DMS79 (cell line): ENCODE measurements around the gene FGF12.
"Not testable (repeated sequence)": the region's sequence is repeated elsewhere in the genome, so short reads cannot be mapped to it uniquely, and the experiment has no call there.

ENCODE experiments used
- DNase-seq: peaks from one replicate; lab custom pipeline; 2025; lab: John Stamatoyannopoulos, UW

Gene FGF12

DNA sequence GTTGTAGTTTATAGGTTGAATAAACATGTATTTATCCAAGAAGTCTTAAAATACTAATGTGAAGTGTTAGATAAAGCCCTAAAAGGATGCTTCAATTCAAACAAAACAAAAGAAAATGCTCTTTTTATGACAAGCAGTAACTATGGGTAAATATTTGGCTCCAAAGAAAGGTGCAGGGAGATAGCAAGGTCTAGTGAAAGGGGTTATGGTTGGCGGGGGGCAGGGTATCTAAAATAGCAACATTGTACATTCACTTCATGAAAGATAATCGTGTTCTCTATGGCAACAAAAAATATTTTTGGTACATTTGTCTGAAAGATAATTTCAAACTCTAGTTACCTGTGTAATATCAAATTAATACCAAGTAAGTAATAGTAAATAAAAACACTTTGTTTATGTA, 149.5 kb downstream of the FGF12 start:
- DNase-seq = no peak

DNA sequence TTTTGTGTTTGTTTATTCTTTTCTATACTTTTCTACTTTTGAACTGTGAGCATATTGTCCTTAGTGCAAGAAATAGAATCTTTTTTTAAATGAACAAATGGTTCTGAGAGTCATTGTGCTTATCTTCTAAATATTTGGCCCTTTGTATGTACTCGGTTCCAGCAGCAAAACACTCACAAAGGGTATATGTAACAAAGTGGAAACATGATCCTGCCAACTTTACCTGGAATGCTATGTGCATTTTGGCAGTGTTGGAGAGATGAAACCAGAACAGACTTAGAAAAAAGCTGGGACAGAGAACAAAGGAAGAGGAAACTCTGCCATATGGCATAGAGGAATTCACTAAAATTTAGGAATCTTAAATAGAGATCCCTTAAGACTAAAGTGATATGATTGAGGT, 150.1 kb downstream of the FGF12 start:
- no peak for DNase-seq

DNA sequence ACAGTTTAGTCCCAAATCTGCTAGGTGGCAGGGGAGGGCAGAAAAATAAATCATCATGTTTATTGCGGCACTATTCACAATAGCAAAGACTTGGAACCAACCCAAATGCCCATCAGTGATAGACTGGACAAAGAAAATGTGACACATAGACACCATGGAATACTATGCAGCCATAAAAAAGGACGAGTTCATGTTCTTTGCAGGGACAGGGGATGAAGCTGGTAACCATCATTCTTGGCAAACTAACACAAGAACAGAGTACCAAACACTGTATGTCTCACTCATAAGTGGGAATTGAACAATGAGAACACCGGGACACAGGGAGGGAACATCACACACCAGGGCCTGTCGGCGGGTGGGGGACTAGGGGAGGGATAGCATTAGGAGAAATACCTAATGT, 150.6 kb downstream of the FGF12 start:
- DNase-seq = not testable (repeated sequence)

DNA sequence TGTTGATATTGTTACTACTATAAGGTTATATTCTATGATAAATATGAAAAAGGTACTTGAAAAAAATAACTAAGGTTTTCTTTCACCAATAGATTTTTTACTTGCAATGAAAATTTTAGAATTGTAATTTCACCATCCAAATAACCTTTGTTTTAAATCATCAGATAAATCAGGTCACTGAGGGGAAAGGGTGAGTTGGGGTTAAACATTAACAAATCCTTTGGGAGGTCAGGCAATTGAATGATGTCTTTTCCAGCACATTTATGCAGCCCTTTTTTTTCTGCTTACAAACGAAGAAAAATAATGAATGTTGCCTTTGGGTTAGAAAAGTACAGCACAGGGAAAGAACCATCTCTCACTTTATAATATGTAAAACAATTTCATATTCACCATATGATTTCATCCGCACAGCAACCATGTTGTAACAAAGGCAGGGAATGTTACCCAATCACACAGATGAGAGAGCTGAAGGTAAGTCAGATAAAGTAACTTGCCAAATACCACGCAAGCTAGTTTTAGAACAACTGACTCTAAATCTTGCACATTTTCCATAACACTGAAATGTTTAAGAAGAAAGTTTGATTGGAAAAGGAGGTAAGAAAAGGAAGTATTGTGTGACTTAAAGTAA, 151.3 kb downstream of the FGF12 start:
- DNase-seq = no peak

DNA sequence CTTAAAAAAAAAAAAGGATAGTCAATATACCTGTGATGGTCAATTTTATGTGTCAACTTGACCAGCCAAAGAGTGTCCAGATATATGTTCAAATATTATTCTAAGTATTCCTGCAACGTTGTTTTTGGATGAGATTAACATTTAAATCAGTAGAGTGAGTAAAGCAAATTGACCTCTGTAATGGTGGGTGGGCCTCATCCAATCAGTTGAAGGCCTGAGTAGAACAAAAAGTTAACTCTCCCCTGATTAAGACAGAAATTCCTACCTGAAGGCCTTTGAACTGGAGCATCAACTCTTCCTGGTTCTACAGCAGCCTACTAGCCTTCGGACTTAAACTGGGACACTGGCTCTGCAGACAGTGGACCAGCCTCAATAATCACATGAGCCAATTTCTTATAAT, 154.1 kb downstream of the FGF12 start:
- no peak for DNase-seq

DNA sequence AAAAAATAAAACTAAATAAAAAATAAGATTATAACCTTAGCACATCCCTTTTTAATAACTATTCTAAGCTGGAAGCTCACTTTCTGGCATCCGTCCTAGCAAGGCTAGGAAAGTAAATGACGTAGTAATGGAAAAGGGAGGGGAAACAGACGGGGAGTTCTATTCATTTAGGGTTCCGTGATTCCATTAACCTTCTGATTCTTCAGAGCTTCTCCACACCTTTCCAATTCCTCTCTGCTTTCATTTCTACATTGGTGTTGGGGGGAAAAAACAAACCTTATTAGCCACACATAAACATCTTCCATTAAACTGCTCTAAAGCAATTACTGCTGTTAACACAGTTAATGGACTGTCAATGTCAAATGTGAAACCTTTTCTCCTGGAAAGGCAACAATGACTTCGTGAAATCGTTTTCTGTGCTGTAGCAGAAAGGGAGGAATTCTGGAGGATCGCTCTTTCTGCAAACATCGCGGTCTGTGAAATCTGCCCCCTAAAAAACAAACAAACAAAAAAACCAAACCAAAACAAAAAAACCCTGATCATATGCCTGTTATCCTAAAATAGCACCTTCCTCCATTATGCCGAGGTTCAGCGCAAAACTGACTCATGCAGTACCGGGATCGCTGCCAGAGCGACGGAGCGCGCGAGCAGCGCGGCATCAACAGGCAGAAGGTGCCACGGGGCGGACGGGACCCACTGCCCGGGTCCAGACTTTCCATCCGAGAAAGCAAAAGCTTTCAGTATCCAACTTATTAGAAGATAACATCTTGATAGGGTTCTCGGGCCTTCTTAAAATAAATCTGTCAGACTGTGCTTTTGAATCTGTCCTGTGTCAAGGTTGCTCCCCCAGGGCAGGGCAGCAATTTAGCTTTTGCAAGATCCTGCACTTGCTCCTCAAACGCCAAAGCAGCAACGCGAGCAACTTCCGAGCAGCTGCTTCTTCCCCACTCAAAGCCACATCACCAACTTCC, 156.2 kb downstream of the FGF12 start:
- DNase-seq = no peak

DNA sequence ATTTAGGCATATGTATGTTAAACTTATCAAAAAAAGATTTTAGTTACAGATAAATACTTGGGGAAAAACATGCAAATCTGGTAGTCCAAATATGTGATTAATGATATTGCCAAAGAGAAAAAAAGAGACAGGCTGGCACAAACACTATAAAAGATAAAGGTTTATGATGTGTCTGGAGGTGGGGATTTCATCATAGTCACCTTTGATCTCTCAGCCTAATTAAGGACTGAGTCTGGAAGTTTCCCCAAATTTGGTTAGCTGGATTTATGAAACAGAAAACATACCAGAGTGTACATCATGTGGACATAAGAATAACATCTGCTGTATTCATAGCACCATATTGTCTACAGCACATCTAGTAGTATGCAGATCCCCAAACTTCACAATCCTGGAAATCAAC, 157.0 kb downstream of the FGF12 start:
- no peak for DNase-seq

DNA sequence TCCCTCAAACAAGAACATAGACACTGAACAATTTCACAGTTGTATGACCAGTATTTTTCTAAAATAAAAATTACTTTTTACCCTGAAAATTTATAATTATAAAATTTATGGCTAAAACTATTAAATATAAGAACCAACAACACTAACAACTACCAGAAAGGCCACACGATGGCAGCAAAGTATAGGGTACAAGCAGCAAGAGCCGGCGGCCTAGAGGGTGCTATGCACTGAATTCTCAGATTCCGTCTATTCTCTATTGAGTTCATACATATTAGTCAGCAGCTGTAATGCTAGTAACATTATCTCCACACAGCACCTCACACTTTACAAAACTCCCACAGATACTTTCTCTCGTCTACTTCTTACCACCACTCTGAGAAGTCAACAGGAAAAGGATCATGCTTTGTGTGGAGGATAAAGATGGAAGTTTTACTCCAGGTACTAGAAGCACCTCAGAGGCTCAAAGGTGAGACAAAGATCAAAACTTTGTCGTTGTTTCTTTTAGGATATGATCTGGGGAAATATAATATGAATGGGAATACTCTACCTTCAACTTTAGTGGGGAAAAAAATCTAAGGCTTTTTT, 160.5 kb downstream of the FGF12 start:
- peak; percentile 28 for DNase-seq

DNA sequence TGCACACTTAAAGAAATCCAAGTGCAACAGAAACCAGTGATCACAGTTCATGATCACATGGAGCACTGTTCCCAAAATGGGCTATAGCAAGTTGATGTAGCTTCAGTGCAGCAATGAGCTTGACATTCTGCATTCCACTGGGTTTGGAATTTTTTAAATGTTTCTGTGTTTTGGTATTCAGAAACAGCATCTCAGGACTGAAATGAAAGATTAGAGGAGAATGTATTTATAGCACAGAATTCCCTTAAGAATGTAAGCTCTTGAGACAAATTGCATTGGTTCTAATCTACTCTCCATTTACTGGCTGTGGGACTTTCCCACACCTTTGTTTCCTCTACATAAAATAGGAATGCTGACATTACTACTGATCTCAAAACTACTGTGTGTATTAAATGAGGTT, 162.7 kb downstream of the FGF12 start:
- DNase-seq = no peak

DNA sequence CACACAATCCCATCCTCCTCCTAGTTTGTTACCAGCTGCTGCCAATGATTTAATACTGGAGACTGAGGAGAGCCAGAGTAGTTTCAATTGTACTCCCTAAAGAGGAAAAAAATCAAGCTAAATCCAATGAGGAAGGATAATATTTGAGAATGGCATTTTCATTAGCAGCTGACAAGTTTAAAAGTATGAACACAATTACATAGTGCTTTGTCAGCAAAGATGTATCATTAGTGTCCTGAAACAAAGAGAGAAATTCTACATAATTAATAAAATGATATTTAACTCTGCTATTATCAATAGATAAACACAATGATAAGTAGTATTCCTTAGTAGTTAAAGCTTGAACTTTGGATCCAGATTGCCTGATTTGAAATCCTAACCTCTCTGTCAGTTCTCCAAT, 163.9 kb downstream of the FGF12 start:
- DNase-seq = no peak

DNA sequence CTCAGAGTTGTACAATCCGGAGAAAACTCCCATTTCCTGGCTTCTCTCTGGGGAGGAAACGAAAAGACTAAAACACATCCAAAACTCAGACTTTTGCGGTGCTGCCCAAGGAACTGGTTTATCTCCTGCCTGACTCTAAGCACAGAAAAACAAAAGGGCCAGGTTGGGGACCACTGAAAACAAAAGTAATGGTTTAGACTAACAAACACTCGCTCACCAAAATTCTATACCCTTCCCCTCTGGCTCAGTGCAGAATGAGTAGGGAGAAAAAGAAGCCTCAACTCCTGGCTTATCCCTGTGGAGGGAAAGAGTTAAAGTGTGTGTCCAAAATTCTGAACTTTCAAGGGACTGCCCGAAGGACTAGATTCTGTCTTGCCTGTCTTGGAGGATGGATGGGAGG, 173.6 kb downstream of the FGF12 start:
- no peak for DNase-seq

DNA sequence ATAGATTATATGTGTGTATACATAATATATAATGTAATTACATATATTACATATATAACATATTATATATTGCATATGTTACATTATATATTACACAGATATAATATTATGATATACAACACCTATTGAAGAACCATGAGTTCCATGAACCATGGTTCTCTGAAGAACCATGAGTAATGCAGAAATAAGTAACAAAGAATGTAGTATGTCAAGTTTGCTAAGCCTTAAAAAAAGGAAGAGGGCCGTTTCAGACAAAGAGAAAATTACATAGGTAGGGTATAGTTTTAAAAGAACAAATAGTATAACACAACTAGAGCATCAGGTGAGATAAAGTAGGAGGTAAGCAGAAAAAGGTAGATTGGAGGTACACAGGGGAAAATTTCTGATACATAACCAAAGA, 177.0 kb downstream of the FGF12 start:
- no peak for DNase-seq

DNA sequence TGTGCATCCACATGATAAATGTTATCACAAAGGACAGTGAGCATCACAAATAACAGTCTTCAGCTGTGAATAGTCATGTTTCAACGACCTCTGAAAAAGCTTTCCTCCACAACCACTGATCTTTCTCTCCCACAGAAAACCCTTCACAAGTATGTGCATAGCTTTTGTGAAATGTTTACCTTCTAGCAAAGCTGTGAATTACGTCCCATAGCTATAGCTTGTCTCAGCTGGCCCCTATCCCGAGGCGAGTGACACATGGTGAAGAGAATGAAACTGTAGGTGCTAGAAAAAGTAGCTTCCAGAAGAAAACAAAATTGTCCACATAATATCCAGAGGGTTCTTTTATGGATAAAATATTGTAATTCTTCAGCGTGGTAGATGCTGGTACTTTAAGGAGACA, 182.0 kb downstream of the FGF12 start:
- no peak for DNase-seq

DNA sequence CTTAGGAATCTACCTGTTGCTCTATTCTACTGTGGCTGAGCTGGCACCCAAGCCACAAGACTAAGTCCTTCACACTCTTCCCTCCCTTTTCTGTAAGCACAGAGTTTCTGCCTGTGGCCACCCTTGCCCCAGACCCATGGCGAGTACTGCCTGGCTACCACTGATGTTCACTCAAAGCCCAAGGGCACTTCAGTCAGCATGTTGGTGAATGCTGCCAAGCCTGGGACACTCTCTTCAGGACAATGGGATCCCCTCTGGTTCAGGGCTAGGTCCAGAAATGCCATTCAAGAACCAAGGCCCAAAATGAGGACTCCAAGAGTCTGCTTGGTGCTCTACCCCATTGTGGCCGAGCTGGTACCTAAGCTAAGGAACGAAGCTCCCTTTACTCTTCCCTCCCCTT, 184.2 kb downstream of the FGF12 start:
- DNase-seq = no peak

DNA sequence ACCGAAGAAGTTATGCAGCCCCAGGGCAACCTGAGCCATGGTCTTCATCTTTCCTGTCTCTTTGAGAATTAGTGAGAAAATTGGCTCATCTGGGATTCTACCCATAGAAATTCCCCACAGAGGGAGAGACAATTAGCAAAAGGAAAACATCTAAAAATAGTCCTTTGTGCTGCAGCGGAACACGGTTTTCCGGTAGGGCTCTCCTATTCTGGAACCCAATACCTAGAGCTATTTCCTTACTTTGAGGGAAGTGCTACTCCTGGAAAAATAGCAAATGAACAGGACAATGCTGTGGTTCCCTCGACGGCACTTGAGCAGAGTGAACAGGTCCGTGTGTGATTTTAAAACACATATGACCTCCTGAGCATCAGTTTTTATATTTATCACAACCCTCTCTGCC, 210.5 kb downstream of the FGF12 start:
- no peak for DNase-seq

DNA sequence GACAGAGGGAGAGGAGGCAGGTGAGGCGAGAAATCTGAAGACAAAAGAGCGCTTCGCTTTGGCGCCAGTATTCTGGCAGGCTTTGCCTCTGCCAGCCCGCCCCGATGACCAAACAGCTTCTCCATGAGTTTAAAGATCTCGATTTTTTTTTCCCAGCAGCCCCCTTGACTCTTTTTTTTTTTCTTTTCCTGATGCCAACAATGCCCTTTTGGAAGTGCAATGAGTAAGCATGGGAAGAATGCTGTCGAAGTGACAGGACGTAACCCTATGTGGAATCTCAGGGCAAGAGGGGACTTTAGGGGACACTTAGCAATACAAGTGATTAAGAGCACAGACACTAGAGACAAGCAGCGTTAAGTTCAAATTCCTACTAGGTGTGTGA, 211.7 kb downstream of the FGF12 start:
- DNase-seq = no peak

DNA sequence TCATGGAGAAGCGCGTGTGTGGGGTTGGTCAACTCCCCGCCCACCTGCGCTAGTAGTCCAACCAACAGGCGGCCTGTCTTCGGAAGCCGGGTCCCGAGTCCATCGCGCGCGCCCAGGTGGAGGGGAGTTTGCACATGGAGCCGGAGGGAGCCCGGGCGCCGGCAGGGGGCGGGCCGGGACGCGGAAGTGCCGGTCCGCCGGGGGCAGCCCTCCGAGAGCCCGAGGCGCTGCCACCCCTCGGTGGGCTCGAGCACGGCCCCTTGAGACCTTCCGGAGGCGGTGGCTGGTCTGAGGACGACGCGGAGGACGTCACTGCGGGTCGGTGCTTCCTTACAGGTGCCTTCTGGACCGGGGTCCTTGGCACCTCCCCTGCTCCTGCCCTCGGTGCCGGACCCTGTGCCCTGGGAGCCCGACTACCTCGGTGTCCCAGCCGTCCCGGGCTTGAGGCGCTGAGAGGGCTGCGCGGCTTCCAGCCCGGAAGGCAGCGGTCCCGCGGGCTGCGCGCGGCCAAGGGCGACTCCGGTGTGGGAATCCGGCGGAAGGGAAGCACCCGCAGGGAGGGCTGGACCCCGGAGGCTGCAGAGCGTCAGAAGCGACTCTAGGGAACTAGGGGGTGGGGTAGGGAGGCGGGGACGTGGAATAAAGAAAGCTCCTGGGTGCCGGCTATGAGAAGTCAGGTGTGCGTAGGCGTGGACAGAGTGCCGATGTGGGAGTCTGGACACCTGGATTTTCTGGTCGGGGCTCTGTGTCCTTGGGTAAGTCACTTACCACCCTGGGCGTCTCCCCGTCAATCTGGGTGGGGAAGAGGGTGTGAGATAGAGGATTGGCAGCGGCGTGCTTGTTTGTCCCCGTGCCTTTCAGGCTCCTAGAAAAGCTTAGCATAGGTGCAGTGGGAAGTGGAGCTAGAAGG, 212.3 kb downstream of the FGF12 start:
- DNase-seq = peak; percentile 20

DNA sequence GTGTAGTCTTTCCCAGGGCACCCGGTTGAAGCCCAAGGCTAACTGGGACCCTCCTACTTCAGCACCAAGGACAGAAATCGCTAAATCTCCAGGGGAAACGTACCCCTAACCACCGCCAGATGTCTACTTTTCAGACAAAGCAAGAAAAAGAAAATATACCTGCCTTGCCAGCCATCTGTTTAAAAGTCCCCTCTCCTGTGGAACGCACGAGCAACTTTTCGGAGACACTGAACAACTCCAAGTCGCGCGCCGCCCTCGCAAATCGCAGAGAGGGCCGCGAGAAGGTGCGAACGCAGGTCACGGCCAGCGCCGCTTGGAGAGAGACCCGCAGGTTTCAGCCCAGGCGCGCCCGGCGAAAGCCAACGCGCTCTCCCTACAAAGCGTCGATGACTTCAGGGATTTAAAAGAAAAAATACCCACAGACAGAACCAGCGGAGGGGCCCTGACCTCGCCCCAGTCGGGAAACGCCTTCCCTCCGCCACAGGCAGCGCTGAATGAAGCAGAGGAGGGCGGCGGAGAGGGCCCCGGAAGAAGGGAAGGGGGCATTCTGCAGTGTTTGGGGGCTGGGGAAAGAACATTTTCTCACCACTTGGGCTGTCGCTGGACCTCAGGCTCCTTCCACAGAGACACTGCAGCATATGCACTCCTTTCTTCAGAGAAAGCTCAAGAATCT, 213.1 kb downstream of the FGF12 start:
- no peak for DNase-seq

DNA sequence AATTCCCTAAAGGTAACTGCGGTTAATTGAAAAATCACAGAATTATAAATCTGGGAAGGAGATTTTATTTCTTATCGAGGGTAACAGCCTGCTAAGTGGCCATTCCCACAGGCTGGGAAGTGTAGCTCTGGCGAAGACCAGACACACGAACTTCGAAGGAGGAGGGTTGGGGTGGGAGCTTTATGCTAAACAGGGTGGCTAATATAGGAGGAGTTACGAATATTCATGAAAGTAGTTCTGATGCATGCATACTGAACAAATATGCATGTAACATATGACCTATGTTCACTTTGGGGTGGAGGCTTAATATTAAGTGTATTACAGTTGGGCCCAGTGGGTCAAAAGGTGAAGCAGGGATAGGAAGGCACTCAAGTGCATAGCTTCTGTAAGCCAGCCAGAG, 221.6 kb downstream of the FGF12 start:
- no peak for DNase-seq

DNA sequence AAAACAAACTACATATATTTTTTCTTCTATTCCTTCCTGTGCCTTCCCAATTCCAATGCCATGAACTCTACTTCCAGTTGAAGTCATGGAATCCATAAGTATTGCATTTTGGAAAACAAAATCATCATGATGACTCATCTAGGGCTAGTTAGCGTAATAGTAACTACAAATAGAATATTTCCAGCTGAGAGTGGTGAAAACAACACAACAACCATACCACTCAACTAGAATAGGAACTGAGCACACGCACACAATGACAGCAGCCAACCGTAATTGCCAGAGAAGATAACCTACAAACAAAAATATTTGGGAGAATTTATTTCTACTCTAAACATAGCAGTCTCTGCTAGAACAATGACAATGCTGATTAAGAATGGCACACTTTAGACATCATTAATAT, 225.9 kb downstream of the FGF12 start:
- no peak for DNase-seq

DNA sequence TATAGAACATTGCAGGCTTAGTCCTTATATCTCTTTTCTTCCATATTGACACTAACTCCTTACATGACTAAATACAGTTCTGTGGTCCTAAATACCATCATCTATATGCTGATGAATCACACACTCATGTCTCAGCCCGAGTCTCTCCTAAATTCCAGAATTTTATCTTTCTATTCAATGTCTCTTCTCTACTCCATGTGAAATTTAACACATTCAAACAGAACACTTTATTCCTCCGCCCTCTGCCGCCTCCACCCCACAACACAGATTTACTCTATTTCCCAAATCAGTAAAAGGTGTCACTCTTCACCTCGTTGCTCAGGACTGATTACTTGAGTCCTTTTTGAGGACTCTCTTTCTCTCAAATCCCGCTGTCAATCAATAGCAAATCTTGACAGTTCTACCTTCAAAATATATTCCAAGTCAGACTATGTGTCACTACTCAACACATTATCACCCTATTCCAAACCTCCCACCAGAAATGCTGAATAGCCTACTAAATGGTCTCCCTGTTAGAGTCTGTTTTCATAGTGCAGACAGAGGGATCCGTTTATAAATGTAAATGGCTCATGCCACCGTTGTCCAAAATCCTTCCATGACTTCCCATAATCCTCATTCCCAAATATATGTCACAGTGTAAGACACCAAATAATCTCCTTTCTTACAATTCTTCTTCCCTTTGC, 230.3 kb downstream of the FGF12 start:
- DNase-seq = no peak
